Measurements from ENCODE around the gene LRP10.

DNA sequence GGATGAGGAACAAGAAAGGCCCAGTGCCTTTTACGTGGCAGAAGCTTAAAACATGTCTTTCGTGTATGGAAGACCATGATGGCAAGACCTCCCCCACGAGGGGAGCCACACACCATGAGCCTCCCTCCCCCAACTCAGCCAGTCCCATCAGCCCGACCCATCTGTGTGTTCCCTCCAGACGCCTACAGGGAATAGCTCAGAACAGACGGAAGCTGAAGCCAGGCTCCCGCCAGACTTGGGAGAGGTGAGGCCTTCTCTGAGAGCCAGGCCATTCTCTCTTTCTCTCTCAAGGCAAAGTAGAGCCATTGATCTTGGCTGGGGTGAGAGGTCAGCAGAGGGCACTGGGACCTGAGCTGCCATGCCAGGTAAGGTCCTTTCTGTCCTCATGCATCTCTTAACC lies 20.9 kb downstream of the LRP10 start:
- TF ChIP-seq, protein P1, sequence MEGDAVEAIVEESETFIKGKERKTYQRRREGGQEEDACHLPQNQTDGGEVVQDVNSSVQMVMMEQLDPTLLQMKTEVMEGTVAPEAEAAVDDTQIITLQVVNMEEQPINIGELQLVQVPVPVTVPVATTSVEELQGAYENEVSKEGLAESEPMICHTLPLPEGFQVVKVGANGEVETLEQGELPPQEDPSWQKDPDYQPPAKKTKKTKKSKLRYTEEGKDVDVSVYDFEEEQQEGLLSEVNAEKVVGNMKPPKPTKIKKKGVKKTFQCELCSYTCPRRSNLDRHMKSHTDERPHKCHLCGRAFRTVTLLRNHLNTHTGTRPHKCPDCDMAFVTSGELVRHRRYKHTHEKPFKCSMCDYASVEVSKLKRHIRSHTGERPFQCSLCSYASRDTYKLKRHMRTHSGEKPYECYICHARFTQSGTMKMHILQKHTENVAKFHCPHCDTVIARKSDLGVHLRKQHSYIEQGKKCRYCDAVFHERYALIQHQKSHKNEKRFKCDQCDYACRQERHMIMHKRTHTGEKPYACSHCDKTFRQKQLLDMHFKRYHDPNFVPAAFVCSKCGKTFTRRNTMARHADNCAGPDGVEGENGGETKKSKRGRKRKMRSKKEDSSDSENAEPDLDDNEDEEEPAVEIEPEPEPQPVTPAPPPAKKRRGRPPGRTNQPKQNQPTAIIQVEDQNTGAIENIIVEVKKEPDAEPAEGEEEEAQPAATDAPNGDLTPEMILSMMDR (IDR thresholded peaks at IDR 0.05), result no peak
- no peak for TF ChIP-seq ZFX (IDR thresholded peaks at IDR 0.05; ENCODE audit: borderline replicate concordance)
